Fibroblast of mammary gland (primary cell): ENCODE data around the gene SNX9.

ENCODE experiments used
- DNase-seq: peaks from one replicate; pipeline ENCODE4 v3.0.0-alpha.2; 2010; ENCODE audit warnings: low read depth
- H3K4me3 ChIP-seq: 2 replicates; pipeline ENCODE4 v1.5.1; 2011; ENCODE audit warnings: low read depth, mild to moderate bottlenecking, low read length, moderate library complexity; ENCODE audit not compliant: control insufficient read depth
- TF ChIP-seq, protein P1 (sequence below): conservative IDR thresholded peaks from 2 replicates; pipeline ENCODE4 v1.5.1; 2011; ENCODE audit warnings: low read depth, low read length, inconsistent platforms; ENCODE audit not compliant: control insufficient read depth, insufficient read depth

SNX9 gene

DNA sequence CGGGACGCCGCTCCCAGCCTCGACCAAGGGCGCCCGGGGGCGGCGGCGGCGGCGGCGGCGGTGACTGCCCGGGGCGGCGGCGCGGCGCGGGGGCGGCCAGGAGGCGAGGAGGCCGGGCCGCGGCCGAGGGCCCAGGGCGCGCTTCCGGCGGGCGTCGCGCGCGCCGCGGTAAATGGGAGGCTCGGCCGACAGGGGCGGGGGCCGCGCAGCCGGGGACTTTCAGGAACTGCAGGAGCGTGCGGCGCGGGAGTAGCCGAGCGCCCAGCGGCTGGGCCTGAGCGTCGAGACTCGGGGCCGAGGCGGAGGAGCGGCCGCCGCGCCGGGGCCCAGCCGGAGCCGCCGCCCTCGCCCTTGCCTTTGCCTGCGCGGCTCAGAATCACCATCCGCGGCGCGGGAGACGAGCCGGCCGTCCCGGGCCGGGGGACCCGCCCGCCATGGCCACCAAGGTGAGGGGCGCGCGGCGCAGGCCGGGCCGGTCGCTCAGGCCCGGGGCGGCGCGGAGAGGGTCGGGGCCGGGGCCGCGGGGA lies at the start of gene SNX9:
TSS of gene SNX9 (plus strand) at position 246 of the 527 bp plus-strand sequence. CDS start at position 435, 189 bp downstream.
- DNase-seq, result peak; percentile 68
- peak within 1 kb of the TSS; percentile 69 for H3K4me3 ChIP-seq
- TF ChIP-seq, protein P1, sequence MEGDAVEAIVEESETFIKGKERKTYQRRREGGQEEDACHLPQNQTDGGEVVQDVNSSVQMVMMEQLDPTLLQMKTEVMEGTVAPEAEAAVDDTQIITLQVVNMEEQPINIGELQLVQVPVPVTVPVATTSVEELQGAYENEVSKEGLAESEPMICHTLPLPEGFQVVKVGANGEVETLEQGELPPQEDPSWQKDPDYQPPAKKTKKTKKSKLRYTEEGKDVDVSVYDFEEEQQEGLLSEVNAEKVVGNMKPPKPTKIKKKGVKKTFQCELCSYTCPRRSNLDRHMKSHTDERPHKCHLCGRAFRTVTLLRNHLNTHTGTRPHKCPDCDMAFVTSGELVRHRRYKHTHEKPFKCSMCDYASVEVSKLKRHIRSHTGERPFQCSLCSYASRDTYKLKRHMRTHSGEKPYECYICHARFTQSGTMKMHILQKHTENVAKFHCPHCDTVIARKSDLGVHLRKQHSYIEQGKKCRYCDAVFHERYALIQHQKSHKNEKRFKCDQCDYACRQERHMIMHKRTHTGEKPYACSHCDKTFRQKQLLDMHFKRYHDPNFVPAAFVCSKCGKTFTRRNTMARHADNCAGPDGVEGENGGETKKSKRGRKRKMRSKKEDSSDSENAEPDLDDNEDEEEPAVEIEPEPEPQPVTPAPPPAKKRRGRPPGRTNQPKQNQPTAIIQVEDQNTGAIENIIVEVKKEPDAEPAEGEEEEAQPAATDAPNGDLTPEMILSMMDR, result no peak

DNA sequence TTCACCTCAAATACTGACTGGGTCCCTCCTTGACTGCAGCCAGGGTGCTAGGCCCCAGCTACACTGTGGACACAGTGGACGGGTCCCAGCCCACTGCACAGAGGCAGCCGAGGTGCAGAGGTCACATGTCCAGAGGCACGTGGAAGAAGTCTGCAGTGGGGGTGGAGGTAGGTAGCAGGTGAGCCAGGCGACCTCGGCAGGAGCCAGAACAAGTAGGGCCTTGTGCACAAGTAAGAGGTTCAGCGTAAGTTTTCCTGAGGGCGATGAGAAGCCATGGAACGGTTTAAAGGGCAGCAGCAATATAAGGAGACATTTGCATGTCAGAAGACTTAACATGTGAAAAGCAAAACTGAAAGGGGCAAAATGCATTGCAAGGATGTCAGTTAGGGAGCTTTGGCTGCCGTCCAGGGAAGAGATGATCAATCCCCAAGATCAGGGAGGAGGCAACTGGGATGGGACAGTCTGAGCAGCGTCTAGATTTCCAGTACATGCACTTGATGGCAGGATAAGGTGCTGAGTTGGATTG lies 49.7 kb upstream of the SNX9 start:
- peak; percentile 44 for DNase-seq
- H3K4me3 ChIP-seq, result no peak overlapping the region
- TF ChIP-seq, protein P1, result no peak

DNA sequence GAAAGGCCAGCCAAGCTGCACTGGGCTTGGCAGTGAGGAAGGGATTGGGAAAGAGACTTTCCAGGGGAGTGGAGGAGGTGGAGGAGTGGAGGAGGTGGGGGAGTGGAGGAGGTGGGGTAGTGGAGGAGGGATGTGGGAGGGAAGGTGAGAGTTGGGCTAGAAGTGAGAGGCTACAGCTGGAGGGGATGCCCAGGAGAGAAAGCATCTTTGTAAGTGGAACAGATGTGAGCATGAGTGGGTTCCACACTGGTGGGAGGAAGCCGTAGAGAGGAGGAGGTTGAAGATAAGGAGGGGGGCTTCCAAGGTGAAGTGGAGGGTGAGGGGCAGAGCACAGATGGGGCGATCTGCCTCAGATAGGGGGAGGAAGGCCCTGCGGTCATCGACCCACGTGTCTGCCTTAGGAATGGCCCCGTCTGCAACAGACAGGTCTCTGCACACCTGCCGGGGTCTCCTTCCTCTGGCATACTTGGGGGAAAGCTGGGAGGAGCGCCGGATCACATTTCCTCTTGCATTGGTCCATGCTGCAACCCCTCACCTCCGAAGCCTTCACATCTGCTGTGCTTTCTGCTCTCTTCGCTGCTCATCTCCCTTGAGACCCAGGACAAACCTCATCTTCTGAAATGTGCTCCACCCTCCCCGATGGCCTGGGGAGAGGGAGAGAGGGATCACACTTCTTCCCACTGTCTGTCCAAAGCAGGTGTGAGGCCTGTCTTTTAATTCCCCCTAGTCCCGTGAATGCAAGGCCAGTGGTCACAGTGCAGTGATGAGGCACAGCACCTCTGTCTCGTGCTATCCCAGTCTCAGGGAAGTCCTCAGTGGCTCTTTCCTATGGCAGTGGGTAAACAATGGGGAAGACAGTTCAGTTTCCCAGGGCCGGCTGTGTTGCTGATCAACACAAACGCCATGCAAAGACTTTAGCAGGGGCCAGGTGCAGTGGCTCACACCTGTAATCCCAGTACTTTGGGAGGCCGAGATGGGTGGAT lies 48.6 kb upstream of the SNX9 start:
- no peak for DNase-seq
- H3K4me3 ChIP-seq, result no peak overlapping the region
- TF ChIP-seq, protein P1, result no peak

DNA sequence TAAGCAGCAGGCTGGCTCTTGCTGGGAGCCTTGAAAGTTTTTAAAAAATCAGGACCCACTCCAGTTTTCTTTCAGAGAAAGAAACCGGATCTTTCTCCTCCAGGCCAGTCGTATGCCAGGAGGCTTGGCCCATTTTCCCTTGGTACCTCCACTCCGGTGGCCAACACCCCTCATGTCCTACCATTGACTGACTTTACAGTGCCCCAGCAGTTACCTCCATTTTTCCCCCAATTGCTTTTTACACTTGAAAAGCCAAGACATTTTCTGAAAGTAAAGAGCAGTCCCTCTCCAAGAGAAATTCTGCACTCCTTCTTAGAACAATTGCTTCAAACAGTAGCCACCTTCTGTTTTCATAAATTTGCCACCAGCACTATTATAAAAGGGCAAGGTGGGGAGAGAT lies 47.7 kb upstream of the SNX9 start:
- TF ChIP-seq, protein P1, result no peak
- DNase-seq, result no peak
- H3K4me3 ChIP-seq, result no peak overlapping the region

DNA sequence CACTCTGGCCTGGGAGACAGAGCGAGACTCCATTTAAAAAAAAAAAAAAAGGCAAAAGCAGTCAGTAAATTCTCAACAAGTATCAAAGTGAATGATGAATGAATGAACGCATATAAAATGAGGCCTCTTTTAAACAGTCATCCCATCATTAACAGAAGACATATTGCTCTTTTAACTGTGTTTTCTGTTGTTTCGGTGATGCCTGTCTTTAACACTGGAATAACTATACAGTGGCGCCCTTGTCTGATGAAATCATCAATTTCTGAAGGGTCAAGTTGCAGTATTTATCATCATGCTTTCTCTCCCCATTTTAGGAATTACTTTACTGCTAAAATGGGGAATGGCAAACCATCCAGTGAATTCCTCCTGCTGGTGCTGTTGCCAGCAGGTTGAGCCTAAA lies 45.7 kb upstream of the SNX9 start:
- DNase-seq, result no peak
- TF ChIP-seq, protein P1, result no peak

DNA sequence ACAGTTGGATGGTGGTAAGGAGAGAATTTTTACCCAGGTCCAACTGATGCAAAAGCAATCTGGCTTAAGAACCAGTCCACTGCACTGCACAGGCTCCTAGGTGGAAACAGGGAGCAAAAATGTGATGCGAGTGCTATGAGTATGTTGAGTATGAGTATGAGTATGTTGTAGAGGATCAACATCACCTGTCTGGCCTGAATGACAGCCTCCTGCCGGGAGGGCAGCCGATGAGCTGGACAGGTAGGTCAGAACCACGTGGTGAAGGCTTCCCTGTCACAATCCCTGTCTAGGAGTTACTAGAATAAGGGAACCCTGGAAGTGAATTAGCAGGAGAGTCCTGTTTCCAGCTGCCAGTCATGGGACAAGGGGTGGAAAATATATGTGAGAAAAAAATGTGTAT lies 44.3 kb upstream of the SNX9 start:
- TF ChIP-seq, protein P1, result no peak
- no peak for DNase-seq
- H3K4me3 ChIP-seq, result no peak overlapping the region

More for the DNA sequence above, 45.7 kb upstream of the SNX9 start:
- no peak overlapping the region for H3K4me3 ChIP-seq
